IMR-90 (cell line): ENCODE results near the gene UBE2S. TPM values are rescaled to one million over a fixed set of nuclear protein-coding genes. Genes with fewer than 3 reads are reported as not detected.

Experiments
- ATAC-seq: fragments of 200-7000 bp; cut with Tn5 transposase; 2 replicates; pipeline ENCODE4 v1.9.1; 2020; ENCODE audit warnings: low read depth, mild to moderate bottlenecking, moderate library complexity
- BruUV-seq: library from RNA; stranded (reverse); fragments of 400-500 nt; replicated peaks from 2 replicates; lab custom pipeline; 2021; lab: Mats Ljungman, UMichigan
- CTCF ChIA-PET: fragments of 300-600 bp; formaldehyde crosslinking; extraction: SDS; loops from one replicate; lab custom pipeline; 2021; ENCODE audit warnings: antibody characterized with exemption; lab: Yijun Ruan, JAX
- POLR2A ChIA-PET: fragments of 300-600 bp; sonication (Branson Sonifier 250); formaldehyde crosslinking; loops from one replicate; lab custom pipeline; 2022; ENCODE audit warnings: antibody characterized with exemption; ENCODE audit not compliant: unreplicated experiment; lab: Charles Lee
- DNase-seq: peaks from one replicate; pipeline ENCODE4 v3.0.0; 2013
- H2AFZ ChIP-seq: replicated peaks from 2 replicates; pipeline ENCODE3; 2013; ENCODE audit warnings: low read length, mild to moderate bottlenecking; ENCODE audit not compliant: poor library complexity
- H2AK5ac ChIP-seq: 2 replicates; pipeline ENCODE4 v1.6.1; 2013; ENCODE audit warnings: low read depth, low read length, inconsistent platforms
- H2AK9ac ChIP-seq: replicated peaks from 2 replicates; pipeline ENCODE3; 2013; ENCODE audit warnings: mild to moderate bottlenecking, low read depth, low read length, moderate library complexity; ENCODE audit not compliant: poor library complexity
- H2BK120ac ChIP-seq: 2 replicates; pipeline ENCODE4 v1.6.1; 2013; ENCODE audit warnings: low read depth, low read length, inconsistent platforms
- H2BK15ac ChIP-seq: 3 replicates; pipeline ENCODE4 v1.6.1; 2013; ENCODE audit warnings: low read depth, low read length, inconsistent platforms
- H2BK20ac ChIP-seq: 2 replicates; pipeline ENCODE4 v1.6.1; 2013; ENCODE audit warnings: low read depth, mild to moderate bottlenecking, inconsistent platforms, low read length, moderate library complexity
- H2BK5ac ChIP-seq: 2 replicates; pipeline ENCODE4 v1.6.1; 2013; ENCODE audit warnings: mild to moderate bottlenecking, low read depth, low read length, inconsistent platforms; ENCODE audit not compliant: poor library complexity, severe bottlenecking
- H3K14ac ChIP-seq: replicated peaks from 2 replicates; pipeline ENCODE4 v1.6.1; 2013; ENCODE audit warnings: low read depth, low read length, inconsistent platforms
- H3K18ac ChIP-seq: 2 replicates; pipeline ENCODE4 v1.6.1; 2013; ENCODE audit warnings: low read depth, low read length, control low read depth
- H3K23ac ChIP-seq: 2 replicates; pipeline ENCODE4 v1.6.1; 2013; ENCODE audit warnings: low read depth, low read length, inconsistent platforms
- H3K27ac ChIP-seq: 2 replicates; pipeline ENCODE4 v1.5.1; 2013; ENCODE audit warnings: mild to moderate bottlenecking, control low read depth, low read length; ENCODE audit not compliant: insufficient read depth
- H3K27me3 ChIP-seq: 2 replicates; pipeline ENCODE4 v1.6.1; 2013; ENCODE audit warnings: low read length; ENCODE audit not compliant: control insufficient read depth, insufficient read depth
- H3K36me3 ChIP-seq: 2 replicates; pipeline ENCODE4 v1.6.1; 2013; ENCODE audit warnings: low read length, mixed read lengths; ENCODE audit not compliant: control insufficient read depth, insufficient read depth
- H3K4ac ChIP-seq: 2 replicates; pipeline ENCODE4 v1.6.1; 2013; ENCODE audit warnings: low read depth, low read length, inconsistent platforms
- H3K4me1 ChIP-seq: 2 replicates; pipeline ENCODE4 v1.6.1; 2013; ENCODE audit warnings: low read length, mixed read lengths; ENCODE audit not compliant: control insufficient read depth, insufficient read depth
- H3K4me2 ChIP-seq: 2 replicates; pipeline ENCODE4 v1.6.1; 2013; ENCODE audit warnings: low read depth, mild to moderate bottlenecking, control low read depth, low read length, moderate library complexity
- H3K4me3 ChIP-seq: 2 replicates; pipeline ENCODE4 v1.5.1; 2013; ENCODE audit warnings: low read depth, mild to moderate bottlenecking, control low read depth, low read length, moderate library complexity; ENCODE audit not compliant: insufficient read depth
- H3K56ac ChIP-seq: 2 replicates; pipeline ENCODE4 v1.6.1; 2013; ENCODE audit warnings: low read length, inconsistent platforms; ENCODE audit not compliant: insufficient read depth; ENCODE audit errors: extremely low read depth
- H3K79me1 ChIP-seq, 2 experiments: 2 replicates each; pipeline ENCODE4 v1.6.1; 2013; ENCODE audit warnings: low read length in 2 of 2, inconsistent platforms in 1 of 2, low read depth in 1 of 2
- H3K9ac ChIP-seq: 2 replicates; pipeline ENCODE4 v1.6.1; 2013; ENCODE audit warnings: low read depth, low read length, control low read depth
- H3K9me1 ChIP-seq: 2 replicates; pipeline ENCODE4 v1.6.1; 2013; ENCODE audit warnings: low read length, inconsistent platforms; ENCODE audit not compliant: insufficient read depth
- H3K9me3 ChIP-seq: 2 replicates; pipeline ENCODE4 v1.6.1; 2013; ENCODE audit warnings: low read length; ENCODE audit not compliant: control insufficient read depth, insufficient read depth
- H4K20me1 ChIP-seq: 2 replicates; pipeline ENCODE4 v1.6.1; 2013; ENCODE audit warnings: low read length, inconsistent platforms; ENCODE audit not compliant: insufficient read depth
- H4K5ac ChIP-seq: 2 replicates; pipeline ENCODE4 v1.6.1; 2013; ENCODE audit warnings: mild to moderate bottlenecking, low read depth, low read length, control low read depth
- H4K8ac ChIP-seq, 2 experiments: 2 replicates each; pipeline ENCODE4 v1.6.1; 2013; ENCODE audit warnings: low read depth in 2 of 2, low read length in 2 of 2, control low read depth in 1 of 2, inconsistent platforms in 1 of 2
- H4K91ac ChIP-seq: 2 replicates; pipeline ENCODE4 v1.6.1; 2013; ENCODE audit warnings: low read depth, low read length, inconsistent platforms; ENCODE audit not compliant: insufficient read depth
- ELK1 ChIP-seq: fragments of 150-350 bp; IDR thresholded peaks from 2 replicates; pipeline ENCODE4 v1.6.1; 2016; ENCODE audit warnings: low read depth, mild to moderate bottlenecking, low read length, moderate library complexity, borderline replicate concordance
- FOS ChIP-seq: fragments of 150-350 bp; IDR thresholded peaks from 2 replicates; pipeline ENCODE4 v1.6.1; 2016; ENCODE audit warnings: low read depth, low read length
- MXI1 ChIP-seq: IDR thresholded peaks from 2 replicates; pipeline ENCODE4 v1.6.1; 2012; ENCODE audit warnings: low read depth, mild to moderate bottlenecking, low read length, moderate library complexity, borderline replicate concordance
- SMC3 ChIP-seq: fragments of 150-350 bp; IDR thresholded peaks from 2 replicates; pipeline ENCODE4 v1.6.1; 2016; ENCODE audit warnings: low read depth, mild to moderate bottlenecking, antibody characterized with exemption, low read length, moderate library complexity
- WGBS, 2 experiments: methylation state at CpG; one replicate each; pipeline versions ENCODE4 v1.1.5 to v1.1.7; 2013; ENCODE audit warnings: missing lambda C conversion rate in 2 of 2; ENCODE audit not compliant: insufficient read length in 1 of 2; ENCODE audit errors: extremely low coverage in 2 of 2; 5-methylcytosine and 5-hydroxymethylcytosine counted together
- dilution Hi-C: fragments of 300-500 bp; cut with HindIII; formaldehyde crosslinking; loops from one replicate; pipeline ENCODE4 v1.14.3; 2018; ENCODE audit warnings: low sequenced_read_pairs; ENCODE audit not compliant: unreplicated experiment
- in situ Hi-C: fragments of 300-500 bp; cut with MboI; formaldehyde crosslinking; loops from 3 replicates; pipeline ENCODE4 v1.14.3; 2019; ENCODE audit warnings: low sequenced_read_pairs, inconsistent platforms, mixed read lengths
- intact Hi-C: fragments of 100-400 bp; cut with micrococcal nuclease; formaldehyde crosslinking; loops from 2 replicates; pipeline ENCODE4 v1.10.0; 2022
- polyA plus RNA-seq, 3 experiments: library from polyadenylated mRNA; depleted of rRNA; stranded (reverse); fragments of >200 nt; gene quantifications; 2 replicates each; pipeline ENCODE4 v1.2.3, GENCODE V29; 2012; ENCODE audit warnings: low replicate concordance in 1 of 3
- total RNA-seq: library from RNA; depleted of rRNA; stranded (reverse); fragments of >200 nt; gene quantifications from 2 replicates; pipeline ENCODE4 v1.2.3, GENCODE V29; 2012

The UBE2S gene
- total and polyA plus RNA-seq, 2 of the 4 experiments (the other 2 are of a cell fraction): 69.5 to 104 TPM

DNA sequence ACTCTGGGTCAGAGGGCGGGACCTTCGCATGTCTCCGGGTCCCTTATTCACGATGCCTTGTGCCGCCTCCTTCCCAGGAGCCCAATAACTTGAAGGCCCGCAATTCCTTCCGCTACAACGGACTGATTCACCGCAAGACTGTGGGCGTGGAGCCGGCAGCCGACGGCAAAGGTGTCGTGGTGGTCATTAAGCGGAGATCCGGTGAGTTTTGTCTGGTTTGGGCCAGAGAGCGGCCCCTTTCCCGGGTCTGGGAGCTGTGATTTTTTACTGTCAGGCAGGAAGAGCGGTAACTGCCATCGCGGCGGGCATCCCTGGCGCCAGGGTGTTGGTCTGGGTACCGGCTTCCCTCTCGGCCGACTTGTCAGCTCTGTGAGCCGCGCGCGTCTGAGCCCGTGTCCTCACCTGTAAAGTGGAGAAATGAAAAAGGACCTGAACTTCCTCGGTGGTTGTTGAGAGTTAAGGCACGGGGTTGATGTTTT, 21.1 kb downstream of the UBE2S start:
- peak overlapping the region; percentile 74 for H3K56ac ChIP-seq
- no peak overlapping the region for H4K5ac ChIP-seq
- peak overlapping the region; percentile 93 for H2AK5ac ChIP-seq
- DNase-seq (no peak), ATAC-seq (no peak)
- no peak overlapping the region for H2BK120ac ChIP-seq
- in situ Hi-C loops: loop anchor here (10.0 kb wide), 1 partner anchor 92 kb away; no protein-coding TSS in a partner anchor
- H3K4me3 ChIP-seq: peak overlapping the region; percentile 74
- H3K79me1 ChIP-seq: peaks cover 29 to 61% of the 10 kb centered on the region in 2 experiments
- H3K27ac ChIP-seq: peak overlapping the region; percentile 85
- intact Hi-C loops: loop anchor here (5.0 kb wide), 2 partner anchors 84 to 104 kb away; partner anchors contain the start of genes BRSK1 and HSPBP1
- no peak overlapping the region for H2AFZ ChIP-seq
- H3K4me2 ChIP-seq: peak overlapping the region; percentile 96
- dilution Hi-C loops: no loop called here
- H3K18ac ChIP-seq: no peak overlapping the region
- H2BK5ac ChIP-seq: peak overlapping the region; percentile 65
- H2AK9ac ChIP-seq: peak overlapping the region; percentile 99
- H3K4me1 ChIP-seq: peaks cover 47% of the 10 kb centered on the region
- H3K9me3 ChIP-seq: no peaks in the 10 kb centered on the region
- H2BK15ac ChIP-seq: no peak overlapping the region
- TF ChIP-seq SMC3 (no peak), MXI1 (0 out of 2 replicates have a peak, but pooled peaks have one; percentile 45), FOS (no peak), ELK1 (no peak)
- H3K4ac ChIP-seq: peak overlapping the region; percentile 85
- H3K23ac ChIP-seq: peak overlapping the region; percentile 90
- H4K8ac ChIP-seq: peak overlapping the region; percentile 30 to 75; a peak in 1 of 4 replicates
- peaks cover 34% of the 10 kb centered on the region for H3K9me1 ChIP-seq
- peak overlapping the region; percentile 91 for H3K9ac ChIP-seq
- no peaks in the 10 kb centered on the region for H3K27me3 ChIP-seq
- H4K91ac ChIP-seq: no peak overlapping the region; the same call in 1 of the 2 replicates
- ChIA-PET CTCF (no interaction called here), POLR2A (interaction anchor here (0.5 kb wide), 1 partner anchor 9 kb away, joined by 6 read pairs; no protein-coding TSS in a partner anchor)
- peaks cover 58% of the 10 kb centered on the region for H4K20me1 ChIP-seq
- BruUV-seq: no TSS peak
- H2BK20ac ChIP-seq: no peak overlapping the region
- peak overlapping the region; percentile 73 for H3K14ac ChIP-seq
- 2% methylated on average over 22 of the region's 33 CpGs; no CpG with 5 or more reads in 1 of the 2 experiments for WGBS, 2 experiments
- peaks cover 48% of the 10 kb centered on the region for H3K36me3 ChIP-seq
